Stimulated activated naive B cell treated with anti-CD40 and anti-IgM and Interleukin-4, amounts not matched to agents 10 μg/mL and 1 μg/mL and 100 μg/mL, for 72 hours (primary cell): ENCODE results near the gene DRD2.

Experiments used
- ATAC-seq, 2 donors: fragments of 150-1000 bp; cut with Tn5 transposase; replicated peaks; 2 replicates each; pipeline ENCODE4 v1.10.0; 2021; ENCODE audit warnings: moderate library complexity in 1 of 2
- DNase-seq: peaks from one replicate; pipeline ENCODE4 v3.0.0; 2021
- H3K27ac Mint-ChIP-seq: one replicate; pipeline ENCODE4 v1.8.0; 2022; ENCODE audit warnings: mild to moderate bottlenecking, mixed read lengths
- H3K27me3 Mint-ChIP-seq, 2 donors: one replicate each; pipeline ENCODE4 v1.8.0; 2022; ENCODE audit warnings: mixed read lengths in 2 of 2
- H3K36me3 Mint-ChIP-seq, 2 donors: one replicate each; pipeline ENCODE4 v1.8.0; 2022; ENCODE audit warnings: mixed read lengths in 2 of 2, mild to moderate bottlenecking in 1 of 2
- H3K4me1 Mint-ChIP-seq, 2 donors: one replicate each; pipeline ENCODE4 v1.8.0; 2022; ENCODE audit warnings: mixed read lengths in 2 of 2, mild to moderate bottlenecking in 1 of 2
- H3K4me3 Mint-ChIP-seq, 2 donors: one replicate each; pipeline ENCODE4 v1.8.0; 2022; ENCODE audit warnings: mild to moderate bottlenecking in 2 of 2, mixed read lengths in 2 of 2, moderate library complexity in 1 of 2
- H3K9me3 Mint-ChIP-seq, 2 donors: one replicate each; pipeline ENCODE4 v1.8.0; 2022; ENCODE audit warnings: mixed read lengths in 2 of 2, mild to moderate bottlenecking in 1 of 2

The DRD2 gene

GRCh38 chr11:113394919-113395318, 80.3 kb downstream of the DRD2 start:
- Mint-ChIP-seq H3K9me3 (no peaks in the 10 kb centered on the region), H3K27me3 (no peaks in the 10 kb centered on the region), H3K36me3 (no peaks in the 10 kb centered on the region), H3K27ac (no peak overlapping the region), H3K4me3 (no peak overlapping the region), H3K4me1 (no peaks in the 10 kb centered on the region)
- DNase-seq, result no peak
- no peak for ATAC-seq

GRCh38 chr11:113393501-113393985, 81.7 kb downstream of the DRD2 start:
- no peak overlapping the region for H3K27ac Mint-ChIP-seq
- ATAC-seq (no peak), DNase-seq (no peak)
- no peaks in the 10 kb centered on the region for H3K36me3 Mint-ChIP-seq
- H3K4me3 Mint-ChIP-seq, result no peak overlapping the region
- no peaks in the 10 kb centered on the region for H3K4me1 Mint-ChIP-seq
- H3K27me3 Mint-ChIP-seq, result no peaks in the 10 kb centered on the region
- H3K9me3 Mint-ChIP-seq, result no peaks in the 10 kb centered on the region

- H3K27me3 Mint-ChIP-seq, result peaks cover 0 to under 1% of the 10 kb centered on the region in 2 donors
- H3K9me3 Mint-ChIP-seq, result no peaks in the 10 kb centered on the region
- H3K4me3 Mint-ChIP-seq, result no peak overlapping the region
- no peaks in the 10 kb centered on the region for H3K4me1 Mint-ChIP-seq
- no peak for ATAC-seq
- no peaks in the 10 kb centered on the region for H3K36me3 Mint-ChIP-seq
- DNase-seq, result no peak
- no peak overlapping the region for H3K27ac Mint-ChIP-seq
Observed at GRCh38 chr11:113392236-113392921, 82.8 kb downstream of the DRD2 start.

- H3K27me3 Mint-ChIP-seq, result peaks cover 3 to 7% of the 10 kb centered on the region in 2 donors
- DNase-seq (no peak), ATAC-seq (no peak)
- peaks cover 4% of the 10 kb centered on the region in 2 donors for H3K36me3 Mint-ChIP-seq
- H3K4me3 Mint-ChIP-seq, result no peak overlapping the region
- H3K4me1 Mint-ChIP-seq, result no peaks in the 10 kb centered on the region
- H3K9me3 Mint-ChIP-seq, result no peaks in the 10 kb centered on the region
- H3K27ac Mint-ChIP-seq, result no peak overlapping the region
Observed at GRCh38 chr11:113389272-113389671, 85.9 kb downstream of the DRD2 start.

- H3K27ac Mint-ChIP-seq, result no peak within 1 kb of the TSS
- H3K36me3 Mint-ChIP-seq, result peaks cover 4% of the 10 kb centered on the region in 2 donors
- peaks cover 3 to 7% of the 10 kb centered on the region in 2 donors for H3K27me3 Mint-ChIP-seq
- no peak within 1 kb of the TSS for H3K4me3 Mint-ChIP-seq
- DNase-seq (no peak), ATAC-seq (no peak)
- H3K4me1 Mint-ChIP-seq, result no peaks in the 10 kb centered on the region
- no peaks in the 10 kb centered on the region for H3K9me3 Mint-ChIP-seq
Observed at GRCh38 chr11:113387605-113388211, 87.5 kb downstream of the DRD2 start, which contains the start of gene ANKK1. Gene ANKK1, plus strand, starts transcription at chr11:113387779. Its CDS starts 106 bp downstream, at chr11:113387885.

GRCh38 chr11:113386866-113387265, 88.3 kb downstream of the DRD2 start:
- H3K9me3 Mint-ChIP-seq, result no peaks in the 10 kb centered on the region
- no peak overlapping the region for H3K4me3 Mint-ChIP-seq
- no peak overlapping the region for H3K27ac Mint-ChIP-seq
- DNase-seq (no peak), ATAC-seq (no peak)
- peaks cover 4% of the 10 kb centered on the region in 2 donors for H3K36me3 Mint-ChIP-seq
- no peaks in the 10 kb centered on the region for H3K4me1 Mint-ChIP-seq
- H3K27me3 Mint-ChIP-seq, result peaks cover 3 to 7% of the 10 kb centered on the region in 2 donors

GRCh38 chr11:113385749-113386148, 89.4 kb downstream of the DRD2 start:
- ATAC-seq (no peak), DNase-seq (no peak)
- no peak overlapping the region for H3K4me3 Mint-ChIP-seq
- H3K27me3 Mint-ChIP-seq, result peaks cover 3 to 7% of the 10 kb centered on the region in 2 donors
- no peaks in the 10 kb centered on the region for H3K9me3 Mint-ChIP-seq
- H3K4me1 Mint-ChIP-seq, result no peaks in the 10 kb centered on the region
- H3K36me3 Mint-ChIP-seq, result peaks cover 4% of the 10 kb centered on the region in 2 donors
- H3K27ac Mint-ChIP-seq, result no peak overlapping the region

GRCh38 chr11:113384551-113384950, 90.6 kb downstream of the DRD2 start:
- Mint-ChIP-seq H3K4me3 (no peak overlapping the region), H3K36me3 (peaks cover 4 to 6% of the 10 kb centered on the region in 2 donors), H3K27ac (no peak overlapping the region), H3K27me3 (peaks cover 3 to 7% of the 10 kb centered on the region in 2 donors), H3K4me1 (no peaks in the 10 kb centered on the region), H3K9me3 (no peaks in the 10 kb centered on the region)
- ATAC-seq (no peak), DNase-seq (no peak)

GRCh38 chr11:113382121-113382520, 93.1 kb downstream of the DRD2 start:
- H3K27ac Mint-ChIP-seq, result no peak overlapping the region
- H3K4me3 Mint-ChIP-seq, result no peak overlapping the region

GRCh38 chr11:113378692-113379091, 96.5 kb downstream of the DRD2 start:
- H3K4me3 Mint-ChIP-seq, result no peak overlapping the region
- H3K9me3 Mint-ChIP-seq, result peaks cover 3% of the 10 kb centered on the region in 2 donors
- ATAC-seq (no peak), DNase-seq (no peak)
- H3K4me1 Mint-ChIP-seq, result peaks cover 16 to 17% of the 10 kb centered on the region in 2 donors
- no peaks in the 10 kb centered on the region for H3K27me3 Mint-ChIP-seq
- no peak overlapping the region for H3K27ac Mint-ChIP-seq
- H3K36me3 Mint-ChIP-seq, result peaks cover 5 to 6% of the 10 kb centered on the region in 2 donors

More at GRCh38 chr11:113382121-113382520, 93.1 kb downstream of the DRD2 start:
- ATAC-seq (no peak), DNase-seq (no peak)
- Mint-ChIP-seq H3K36me3 (peaks cover 4 to 6% of the 10 kb centered on the region in 2 donors), H3K27me3 (peaks cover 3 to 4% of the 10 kb centered on the region in 2 donors), H3K9me3 (peaks cover 0 to 1% of the 10 kb centered on the region in 2 donors), H3K4me1 (peaks cover 0 to 5% of the 10 kb centered on the region in 2 donors)

- Mint-ChIP-seq H3K9me3 (peaks cover 3% of the 10 kb centered on the region in 2 donors), H3K27me3 (no peaks in the 10 kb centered on the region), H3K27ac (no peak overlapping the region), H3K36me3 (peaks cover 8 to 11% of the 10 kb centered on the region in 2 donors), H3K4me1 (peaks cover 16 to 17% of the 10 kb centered on the region in 2 donors), H3K4me3 (no peak overlapping the region)
- no peak for ATAC-seq
- no peak for DNase-seq
Observed at GRCh38 chr11:113377681-113378412, 97.4 kb downstream of the DRD2 start.

GRCh38 chr11:113376156-113376555, 99.0 kb downstream of the DRD2 start:
- H3K9me3 Mint-ChIP-seq, result peaks cover 3% of the 10 kb centered on the region in 2 donors
- H3K4me3 Mint-ChIP-seq, result no peak overlapping the region
- peaks cover 16 to 17% of the 10 kb centered on the region in 2 donors for H3K4me1 Mint-ChIP-seq
- H3K36me3 Mint-ChIP-seq, result peaks cover 11 to 13% of the 10 kb centered on the region in 2 donors
- H3K27me3 Mint-ChIP-seq, result no peaks in the 10 kb centered on the region
- DNase-seq (peak; percentile 17), ATAC-seq (peak; percentile 94 to 98)
- peak overlapping the region; percentile 72 for H3K27ac Mint-ChIP-seq

- Mint-ChIP-seq H3K36me3 (peaks cover 11 to 15% of the 10 kb centered on the region in 2 donors), H3K9me3 (peaks cover 3% of the 10 kb centered on the region in 2 donors), H3K27ac (peak overlapping the region; percentile 72), H3K4me1 (peaks cover 16 to 17% of the 10 kb centered on the region in 2 donors), H3K4me3 (no peak overlapping the region), H3K27me3 (no peaks in the 10 kb centered on the region)
- ATAC-seq (no peak), DNase-seq (no peak)
Observed at GRCh38 chr11:113375402-113375801, 99.8 kb downstream of the DRD2 start.

- peaks cover 16 to 17% of the 10 kb centered on the region in 2 donors for H3K4me1 Mint-ChIP-seq
- peaks cover 12 to 24% of the 10 kb centered on the region in 2 donors for H3K36me3 Mint-ChIP-seq
- DNase-seq (no peak), ATAC-seq (no peak)
- H3K9me3 Mint-ChIP-seq, result peaks cover 2 to 3% of the 10 kb centered on the region in 2 donors
- no peak overlapping the region for H3K27ac Mint-ChIP-seq
- no peaks in the 10 kb centered on the region for H3K27me3 Mint-ChIP-seq
- no peak overlapping the region for H3K4me3 Mint-ChIP-seq
Observed at GRCh38 chr11:113373981-113374560, 101.1 kb downstream of the DRD2 start.
